Endometrium (tissue), 2 donors: ENCODE results near the gene HSDL1.

Experiments used
- FAIRE-seq: peaks from 2 replicates; lab custom pipeline; 2012; peaks lifted over from hg19 to GRCh38; lab: Jason Lieb, UNC
- donor health status: control.
- donor health status: control.

HSDL1 gene

GRCh38 chr16:84081446-84081989, 63.5 kb downstream of the HSDL1 start:
- FAIRE-seq: no peak

- FAIRE-seq: no peak
Observed at GRCh38 chr16:84080813-84081212, 64.2 kb downstream of the HSDL1 start.

- no peak for FAIRE-seq
Observed at GRCh38 chr16:84080378-84080777, 64.6 kb downstream of the HSDL1 start.

DNA sequence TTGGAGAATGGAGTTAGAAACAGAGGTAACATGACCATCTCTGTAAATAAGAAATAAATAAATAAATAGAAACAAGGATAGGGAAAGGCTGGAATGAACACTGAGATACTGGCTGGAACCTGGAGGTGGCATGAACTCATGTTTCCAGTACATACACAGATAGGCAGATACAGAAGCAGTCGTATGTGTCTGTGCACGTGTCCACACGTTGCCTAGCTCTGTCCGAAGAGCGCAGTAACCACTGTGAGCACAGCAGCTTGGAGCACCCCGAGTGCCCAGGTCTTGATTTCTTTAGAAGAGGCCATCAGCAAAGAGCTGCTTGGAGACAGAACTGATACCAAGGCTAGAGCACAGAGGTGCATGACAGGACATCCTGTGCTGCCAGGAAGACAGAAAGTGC, 65.3 kb downstream of the HSDL1 start:
- FAIRE-seq: no peak

- FAIRE-seq: no peak
Observed at GRCh38 chr16:84075376-84075775, 69.6 kb downstream of the HSDL1 start.

DNA sequence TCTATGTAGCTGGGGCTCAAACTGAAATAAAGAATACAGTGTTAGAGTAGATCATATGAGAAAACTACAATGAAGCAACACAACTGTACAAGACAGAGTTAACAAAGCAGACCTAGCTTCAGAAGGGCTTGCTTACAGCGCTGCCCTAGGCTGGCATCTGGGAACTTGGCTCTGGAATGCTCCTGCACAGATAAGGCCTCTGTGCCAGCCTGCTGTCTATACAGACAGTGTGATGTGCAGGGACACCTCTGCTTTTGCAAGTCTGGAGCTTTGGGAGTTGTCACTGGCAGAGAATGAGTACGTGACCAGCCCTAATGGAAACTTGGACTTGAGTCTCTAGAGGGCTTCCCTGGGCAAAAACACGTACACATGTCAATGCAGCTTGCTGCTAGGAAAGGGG, 70.3 kb downstream of the HSDL1 start:
- FAIRE-seq: no peak
